Dedifferentiated amniotic fluid mesenchymal stem cell (primary cell): ENCODE results near the gene KIFC1.

Source experiments
- DNase-seq: peaks from one replicate; pipeline ENCODE4 v3.0.0-alpha.2; 2016; ENCODE audit errors: extremely low spot score

KIFC1 gene

GRCh38 chr6:33443025-33443424 is 51.4 kb downstream of the KIFC1 start:
- no peak for DNase-seq

DNA sequence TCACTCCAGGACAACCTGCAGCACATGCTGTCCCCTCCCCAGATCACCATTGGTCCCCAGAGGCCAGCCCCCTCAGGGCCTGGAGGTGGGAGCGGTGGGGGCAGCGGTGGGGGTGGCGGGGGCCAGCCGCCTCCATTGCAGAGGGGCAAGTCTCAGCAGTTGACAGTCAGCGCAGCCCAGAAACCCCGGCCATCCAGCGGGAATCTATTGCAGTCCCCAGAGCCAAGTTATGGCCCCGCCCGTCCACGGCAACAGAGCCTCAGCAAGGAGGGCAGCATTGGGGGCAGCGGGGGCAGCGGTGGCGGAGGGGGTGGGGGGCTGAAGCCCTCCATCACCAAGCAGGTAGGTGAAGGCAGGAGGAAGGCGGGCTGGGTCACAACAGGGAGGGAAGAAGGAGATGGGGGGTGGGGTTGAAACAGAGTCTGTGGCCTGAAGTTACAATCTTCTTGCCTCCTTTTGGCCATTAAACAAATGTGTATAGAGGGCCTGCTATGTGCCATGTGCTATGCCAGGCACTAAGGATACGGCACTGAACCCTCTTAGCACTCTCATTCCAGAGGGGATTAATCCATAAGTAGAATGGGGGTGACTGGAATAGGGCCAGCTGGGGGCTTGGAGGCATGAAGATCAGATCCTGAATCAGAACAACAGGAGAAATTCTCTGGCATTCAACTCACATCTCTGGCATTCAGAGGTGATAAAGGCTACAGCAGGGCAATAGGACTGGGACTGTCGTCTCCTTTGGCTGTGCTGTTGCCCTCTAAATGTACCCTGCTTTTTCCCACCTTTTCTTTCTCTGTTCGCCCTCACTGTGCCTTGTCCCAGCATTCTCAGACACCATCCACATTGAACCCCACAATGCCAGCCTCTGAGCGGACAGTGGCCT is 52.2 kb downstream of the KIFC1 start:
- no peak for DNase-seq

GRCh38 chr6:33445119-33445603 is 53.5 kb downstream of the KIFC1 start:
- no peak for DNase-seq

- no peak for DNase-seq
Measured at GRCh38 chr6:33446356-33446755, 54.7 kb downstream of the KIFC1 start.

GRCh38 chr6:33450434-33450833 is 58.8 kb downstream of the KIFC1 start:
- no peak for DNase-seq

- DNase-seq, result no peak
Measured at GRCh38 chr6:33451606-33452005, 60.0 kb downstream of the KIFC1 start.

DNA sequence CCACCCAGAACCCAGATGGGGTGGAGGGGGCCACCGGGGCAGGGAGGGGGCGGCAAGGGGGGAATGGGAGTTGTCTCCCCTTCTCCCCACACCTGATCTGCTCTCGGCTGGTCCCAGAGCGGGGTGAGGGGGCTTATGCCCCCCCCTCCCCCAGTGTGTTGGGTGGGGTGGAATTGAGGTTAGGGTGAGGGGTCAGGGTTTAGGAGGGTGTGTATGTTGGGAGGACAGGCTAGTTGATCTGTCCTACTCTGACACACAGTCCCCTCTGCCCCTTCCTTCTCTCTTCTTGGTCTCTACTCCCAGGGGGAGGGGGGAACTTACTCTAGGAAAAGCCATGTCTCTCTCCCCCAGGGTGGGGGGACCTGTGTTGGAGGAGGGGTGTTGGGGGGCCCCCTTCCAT is 60.9 kb downstream of the KIFC1 start:
- DNase-seq, result no peak

DNA sequence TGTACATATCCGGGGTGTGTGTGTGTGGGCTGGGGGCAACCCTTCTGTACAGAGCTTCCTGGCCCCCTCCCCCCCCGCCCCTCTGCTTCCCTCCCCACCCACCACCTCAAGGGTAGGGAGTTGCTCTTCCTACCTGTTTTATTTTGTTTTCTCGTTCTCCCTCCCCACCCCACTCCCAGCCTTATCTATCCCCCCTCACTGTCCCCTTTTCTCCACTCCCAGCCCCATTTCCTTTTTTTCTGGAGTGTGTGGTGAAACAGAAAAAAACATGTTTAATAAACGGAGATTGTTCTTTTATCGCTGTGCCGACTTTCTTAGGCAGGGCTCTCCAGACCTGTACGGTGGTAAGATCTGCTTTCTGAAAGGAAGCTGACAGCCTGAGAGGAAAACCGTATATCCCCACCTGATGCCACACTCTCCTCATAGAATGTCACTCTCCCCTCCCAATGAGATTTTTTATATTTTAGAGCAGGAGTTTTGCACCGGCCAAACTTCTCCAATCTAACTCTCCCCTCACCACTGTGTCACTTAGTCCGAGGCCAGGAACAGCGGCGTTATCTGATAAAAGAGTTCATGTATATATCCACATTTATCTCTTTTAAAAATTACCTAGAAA is 61.9 kb downstream of the KIFC1 start:
- no peak for DNase-seq

DNA sequence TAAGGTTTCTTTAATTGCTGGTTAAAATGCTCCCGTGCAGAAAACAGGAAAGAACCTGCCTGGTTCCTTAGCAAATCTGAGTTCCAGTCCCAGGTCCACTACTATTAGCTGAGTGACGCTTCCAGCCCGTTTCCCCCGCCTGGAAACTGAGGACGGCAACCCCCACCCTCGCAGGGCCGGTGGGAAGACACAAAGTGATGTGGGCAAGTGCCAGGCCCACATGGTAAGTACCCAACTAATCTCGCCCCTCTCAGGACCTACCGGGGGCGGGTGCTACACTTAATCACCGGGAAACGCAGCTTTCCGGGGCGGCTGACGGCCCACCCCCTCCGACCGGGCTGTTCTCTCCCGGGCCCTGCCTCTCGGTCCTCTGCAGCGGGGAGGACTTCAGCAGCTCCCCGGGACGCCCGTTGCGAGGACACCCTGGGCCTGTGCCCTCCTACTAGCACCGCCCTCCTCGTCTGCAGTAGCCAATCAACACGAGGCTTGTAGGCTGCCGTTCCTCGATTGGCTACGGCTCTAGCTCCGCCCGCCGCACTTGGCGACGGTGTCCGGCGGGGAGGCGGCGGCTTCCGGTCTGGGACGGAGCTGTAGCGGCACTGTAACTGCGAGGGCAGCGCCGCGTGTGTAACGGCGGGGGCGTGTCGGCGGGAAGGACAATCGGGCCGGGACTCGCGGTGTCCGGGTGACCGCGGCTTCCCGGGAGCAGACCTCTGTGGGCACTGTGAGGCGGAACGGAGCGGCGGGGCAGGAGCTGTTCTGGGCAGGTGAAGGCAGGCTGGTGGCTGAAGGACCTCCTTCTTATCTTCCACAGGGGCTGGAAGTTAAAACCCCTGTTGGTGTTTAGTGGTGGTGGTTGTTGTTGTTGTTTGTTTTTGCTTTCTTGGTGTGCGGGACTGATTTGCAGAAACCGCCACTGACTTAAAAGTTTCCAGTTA is 62.7 kb downstream of the KIFC1 start, which contains the start of gene ZBTB9:
TSS of gene ZBTB9 (plus strand) at position 568 of the 938 bp plus-strand sequence. CDS start 525 bp downstream, outside the sequence.
- peak; percentile 96 for DNase-seq

GRCh38 chr6:33455051-33455450 is 63.4 kb downstream of the KIFC1 start:
- no peak for DNase-seq

- DNase-seq, result no peak
Measured at GRCh38 chr6:33456156-33456555, 64.5 kb downstream of the KIFC1 start.

- DNase-seq, result no peak
Measured at GRCh38 chr6:33458676-33459075, 67.1 kb downstream of the KIFC1 start.

- no peak for DNase-seq
Measured at GRCh38 chr6:33459226-33459625, 67.6 kb downstream of the KIFC1 start.
